Measurements from ENCODE around the gene AFF3.

DNA sequence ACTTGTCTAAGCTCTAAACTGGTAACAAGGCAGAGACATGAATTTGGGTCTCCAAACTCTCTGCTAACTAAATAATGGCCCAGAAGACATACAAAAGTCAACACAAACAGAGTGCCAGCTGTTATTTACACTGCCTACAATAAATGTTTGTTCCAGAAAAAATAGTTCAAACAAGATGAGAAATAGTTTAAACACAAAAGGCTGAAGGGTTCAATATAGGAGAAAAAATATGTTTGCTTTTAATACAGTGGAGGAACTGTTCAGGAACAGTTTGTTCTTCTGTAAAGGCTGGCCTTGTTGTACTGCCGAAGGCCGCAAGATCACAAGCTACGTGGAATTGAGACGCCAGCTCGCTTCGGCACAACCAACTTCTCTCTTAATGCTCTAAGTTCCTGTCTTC lies 74.6 kb downstream of the AFF3 start:
- TF ChIP-seq GATA2 (IDR thresholded peaks at IDR 0.05; ENCODE audit: insufficient read depth, insufficient read length, low read depth, low read length) (no peak), POLR2AphosphoS5 (IDR thresholded peaks at IDR 0.05; ENCODE audit: insufficient read depth, low read depth, low read length) (no peak)
- TF ChIP-seq, protein P1, sequence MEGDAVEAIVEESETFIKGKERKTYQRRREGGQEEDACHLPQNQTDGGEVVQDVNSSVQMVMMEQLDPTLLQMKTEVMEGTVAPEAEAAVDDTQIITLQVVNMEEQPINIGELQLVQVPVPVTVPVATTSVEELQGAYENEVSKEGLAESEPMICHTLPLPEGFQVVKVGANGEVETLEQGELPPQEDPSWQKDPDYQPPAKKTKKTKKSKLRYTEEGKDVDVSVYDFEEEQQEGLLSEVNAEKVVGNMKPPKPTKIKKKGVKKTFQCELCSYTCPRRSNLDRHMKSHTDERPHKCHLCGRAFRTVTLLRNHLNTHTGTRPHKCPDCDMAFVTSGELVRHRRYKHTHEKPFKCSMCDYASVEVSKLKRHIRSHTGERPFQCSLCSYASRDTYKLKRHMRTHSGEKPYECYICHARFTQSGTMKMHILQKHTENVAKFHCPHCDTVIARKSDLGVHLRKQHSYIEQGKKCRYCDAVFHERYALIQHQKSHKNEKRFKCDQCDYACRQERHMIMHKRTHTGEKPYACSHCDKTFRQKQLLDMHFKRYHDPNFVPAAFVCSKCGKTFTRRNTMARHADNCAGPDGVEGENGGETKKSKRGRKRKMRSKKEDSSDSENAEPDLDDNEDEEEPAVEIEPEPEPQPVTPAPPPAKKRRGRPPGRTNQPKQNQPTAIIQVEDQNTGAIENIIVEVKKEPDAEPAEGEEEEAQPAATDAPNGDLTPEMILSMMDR (IDR thresholded peaks at IDR 0.05; ENCODE audit: extremely low read depth in 1 of 2, insufficient read depth in 1 of 2, low read depth in 1 of 2, low read length in 2 of 2), result no peak
